Liver (tissue), 9 donors: ENCODE results near the gene PGAP6. TPM values are rescaled to one million over a fixed set of nuclear protein-coding genes. Genes with fewer than 3 reads are reported as not detected.

Source experiments
- DNase-seq: peaks from one replicate; pipeline ENCODE4 v3.0.0-alpha.2; 2017; ENCODE audit warnings: low spot score
- H3K27ac ChIP-seq, 2 donors: one replicate each; pipeline ENCODE4 v1.7.0; 2013; ENCODE audit warnings: inconsistent platforms in 2 of 2, low read length in 2 of 2, control low read depth in 1 of 2, low read depth in 1 of 2, mild to moderate bottlenecking in 1 of 2
- H3K27me3 ChIP-seq, 4 donors: one replicate each; pipeline versions ENCODE4 v1.6.1 to v1.7.0; 2013; ENCODE audit warnings: low read length in 3 of 4, inconsistent platforms in 1 of 4, mild to moderate bottlenecking in 1 of 4, moderate library complexity in 1 of 4; ENCODE audit not compliant: control insufficient read depth in 4 of 4, insufficient read depth in 4 of 4
- H3K36me3 ChIP-seq, 4 donors: one replicate each; pipeline versions ENCODE4 v1.6.1 to v1.7.0; 2013; ENCODE audit warnings: low read length in 3 of 4, mild to moderate bottlenecking in 3 of 4, low read depth in 1 of 4, moderate library complexity in 1 of 4; ENCODE audit not compliant: control insufficient read depth in 4 of 4, insufficient read depth in 3 of 4
- H3K4me1 ChIP-seq, 4 donors: one replicate each; pipeline versions ENCODE4 v1.6.1 to v1.7.0; 2013; ENCODE audit warnings: low read length in 3 of 4, mild to moderate bottlenecking in 3 of 4, moderate library complexity in 1 of 4; ENCODE audit not compliant: control insufficient read depth in 4 of 4, insufficient read depth in 4 of 4
- H3K4me3 ChIP-seq, 3 donors: one replicate each; pipeline versions ENCODE4 v1.6.1 to v1.7.0; 2013; ENCODE audit warnings: low read length in 3 of 3, control low read depth in 1 of 3, low read depth in 1 of 3, mild to moderate bottlenecking in 1 of 3
- H3K9ac ChIP-seq, 2 donors: one replicate each; pipeline ENCODE4 v1.7.0; 2013; ENCODE audit warnings: low read length in 2 of 2, mild to moderate bottlenecking in 2 of 2, moderate library complexity in 2 of 2, control low read depth in 1 of 2, low read depth in 1 of 2
- H3K9me3 ChIP-seq, 4 donors: one replicate each; pipeline versions ENCODE4 v1.6.1 to v1.7.0; 2013; ENCODE audit warnings: low read length in 3 of 4; ENCODE audit not compliant: control insufficient read depth in 4 of 4
- EGR1 ChIP-seq, 2 donors: IDR thresholded peaks; 2 replicates each; pipeline ENCODE4 v1.6.1; 2016 to 2018; ENCODE audit warnings: antibody characterized with exemption in 2 of 2, low read depth in 2 of 2
- FOXA2 ChIP-seq: IDR thresholded peaks from 2 replicates; pipeline ENCODE4 v1.6.1; 2016; ENCODE audit warnings: antibody characterized with exemption
- HNF4G ChIP-seq: IDR thresholded peaks from 2 replicates; pipeline ENCODE4 v1.6.1; 2016; ENCODE audit warnings: antibody characterized with exemption
- JUND ChIP-seq, 2 donors: IDR thresholded peaks; 2 replicates each; pipeline ENCODE4 v1.6.1; 2016; ENCODE audit warnings: antibody characterized with exemption in 2 of 2
- NR2F2 ChIP-seq: IDR thresholded peaks from 2 replicates; pipeline ENCODE4 v1.6.1; 2016; ENCODE audit warnings: antibody characterized with exemption
- RAD21 ChIP-seq, 2 donors: IDR thresholded peaks; 2 replicates each; pipeline ENCODE4 v1.6.1; 2016; ENCODE audit warnings: antibody characterized with exemption in 2 of 2, mild to moderate bottlenecking in 2 of 2
- RXRA ChIP-seq, 2 donors: IDR thresholded peaks; 2 replicates each; pipeline ENCODE4 v1.6.1; 2017 to 2018; ENCODE audit warnings: antibody characterized with exemption in 2 of 2, mild to moderate bottlenecking in 1 of 2
- SP1 ChIP-seq: IDR thresholded peaks from 2 replicates; pipeline ENCODE4 v1.6.1; 2018; ENCODE audit warnings: antibody characterized with exemption, mild to moderate bottlenecking
- TAF1 ChIP-seq: conservative IDR thresholded peaks from 2 replicates; pipeline ENCODE4 v1.6.1; 2016; ENCODE audit warnings: antibody characterized with exemption, mild to moderate bottlenecking
- YY1 ChIP-seq: IDR thresholded peaks from 2 replicates; pipeline ENCODE4 v1.6.1; 2016; ENCODE audit warnings: antibody characterized with exemption, mild to moderate bottlenecking
- WGBS: extraction: QIAGEN DNeasy Blood & Tissue Kit; methylation state at CpG from one replicate; pipeline ENCODE4 v1.1.7; 2013; 5-methylcytosine and 5-hydroxymethylcytosine counted together
- polyA plus RNA-seq, 2 donors: library from polyadenylated mRNA; stranded (reverse) in 1 of 2; unstranded in 1 of 2; fragments of 200-250 nt in 1 of 2; fragments of >200 nt in 1 of 2; fragmentation: Nextera tagmentation in 1 of 2; extraction: Ambion mirVana in 1 of 2; gene quantifications; one replicate each; pipeline versions ENCODE4 v1.2.1 to v1.2.3, GENCODE V29; 2013 to 2015
- total RNA-seq, 2 donors: library from RNA; depleted of rRNA; stranded (reverse); fragments of >200 nt; gene quantifications; one replicate each; pipeline ENCODE4 v1.2.3, GENCODE V29; 2014
- TF ChIP-seq, protein P1 (sequence below): fragments of 150-350 bp; IDR thresholded peaks from 2 replicates; pipeline ENCODE4 v1.5.1; 2017; ENCODE audit warnings: improper control_type of control experiment, low read depth, low read length; ENCODE audit not compliant: missing input control
- TF ChIP-seq, protein P2 (sequence below): IDR thresholded peaks from 2 replicates; pipeline ENCODE4 v1.6.1; 2016; ENCODE audit warnings: antibody characterized with exemption
- TF ChIP-seq, protein P3 (sequence below): IDR thresholded peaks from 2 replicates; pipeline ENCODE4 v1.6.1; 2016; ENCODE audit warnings: antibody characterized with exemption
- TF ChIP-seq, protein P4 (sequence below): IDR thresholded peaks from 2 replicates; pipeline ENCODE4 v1.6.1; 2016; ENCODE audit warnings: antibody characterized with exemption
- TF ChIP-seq, protein P5 (sequence below): IDR thresholded peaks from 2 replicates; pipeline ENCODE4 v1.6.1; 2016; ENCODE audit warnings: antibody characterized with exemption, mild to moderate bottlenecking
- donor health status: healthy.
- donor health status: healthy.
- donor health status: healthy.
- donor health status: healthy.
- donor health status: healthy.

Gene PGAP6
- total and polyA plus RNA-seq, 4 donors, result 18.9 to 50.5 (median 38.0) TPM

DNA sequence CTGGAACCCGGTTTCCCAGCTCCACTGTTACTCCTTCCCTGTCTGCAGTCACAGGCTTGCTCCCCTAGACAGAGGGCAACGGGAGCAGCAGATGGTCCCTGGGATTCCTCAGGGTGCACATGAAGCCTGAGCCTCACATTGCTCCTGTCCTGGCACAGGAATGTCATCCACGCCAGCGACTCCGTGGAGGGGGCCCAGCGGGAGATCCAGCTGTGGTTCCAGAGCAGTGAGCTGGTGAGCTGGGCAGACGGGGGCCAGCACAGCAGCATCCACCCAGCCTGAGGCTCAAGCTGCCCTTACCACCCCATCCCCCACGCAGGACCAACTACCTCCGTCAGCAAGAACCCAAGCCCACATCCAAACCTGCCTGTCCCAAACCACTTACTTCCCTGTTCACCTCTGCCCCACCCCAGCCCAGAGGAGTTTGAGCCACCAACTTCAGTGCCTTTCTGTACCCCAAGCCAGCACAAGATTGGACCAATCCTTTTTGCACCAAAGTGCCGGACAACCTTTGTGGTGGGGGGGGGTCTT is 18.3 kb upstream of the PGAP6 start:
- no peaks in the 10 kb centered on the region for H3K27me3 ChIP-seq
- peaks cover 8 to 46% (median 20%) of the 10 kb centered on the region in 4 donors for H3K4me1 ChIP-seq
- no peak for DNase-seq
- H3K9ac ChIP-seq, result peak overlapping the region in 1 of 2 donors; percentile 19
- 89% methylated on average over 10 of the region's 10 CpGs for WGBS
- H3K4me3 ChIP-seq, result no peak overlapping the region
- H3K36me3 ChIP-seq, result no peaks in the 10 kb centered on the region
- peak overlapping the region; percentile 68 to 93 for H3K27ac ChIP-seq
- TF ChIP-seq SP1, result no peak
- TF ChIP-seq, protein P1, sequence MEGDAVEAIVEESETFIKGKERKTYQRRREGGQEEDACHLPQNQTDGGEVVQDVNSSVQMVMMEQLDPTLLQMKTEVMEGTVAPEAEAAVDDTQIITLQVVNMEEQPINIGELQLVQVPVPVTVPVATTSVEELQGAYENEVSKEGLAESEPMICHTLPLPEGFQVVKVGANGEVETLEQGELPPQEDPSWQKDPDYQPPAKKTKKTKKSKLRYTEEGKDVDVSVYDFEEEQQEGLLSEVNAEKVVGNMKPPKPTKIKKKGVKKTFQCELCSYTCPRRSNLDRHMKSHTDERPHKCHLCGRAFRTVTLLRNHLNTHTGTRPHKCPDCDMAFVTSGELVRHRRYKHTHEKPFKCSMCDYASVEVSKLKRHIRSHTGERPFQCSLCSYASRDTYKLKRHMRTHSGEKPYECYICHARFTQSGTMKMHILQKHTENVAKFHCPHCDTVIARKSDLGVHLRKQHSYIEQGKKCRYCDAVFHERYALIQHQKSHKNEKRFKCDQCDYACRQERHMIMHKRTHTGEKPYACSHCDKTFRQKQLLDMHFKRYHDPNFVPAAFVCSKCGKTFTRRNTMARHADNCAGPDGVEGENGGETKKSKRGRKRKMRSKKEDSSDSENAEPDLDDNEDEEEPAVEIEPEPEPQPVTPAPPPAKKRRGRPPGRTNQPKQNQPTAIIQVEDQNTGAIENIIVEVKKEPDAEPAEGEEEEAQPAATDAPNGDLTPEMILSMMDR, result no peak
- no peak for TF ChIP-seq NR2F2
- TF ChIP-seq, protein P2, sequence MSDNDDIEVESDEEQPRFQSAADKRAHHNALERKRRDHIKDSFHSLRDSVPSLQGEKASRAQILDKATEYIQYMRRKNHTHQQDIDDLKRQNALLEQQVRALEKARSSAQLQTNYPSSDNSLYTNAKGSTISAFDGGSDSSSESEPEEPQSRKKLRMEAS, result no peak
- TF ChIP-seq RAD21 (IDR thresholded peaks at IDR 0.05), result no peak
- TF ChIP-seq EGR1 (IDR thresholded peaks at IDR 0.05; ENCODE audit: low read depth in 2 of 2), result no peak
- no peak for TF ChIP-seq JUND (IDR thresholded peaks at IDR 0.05)
- TF ChIP-seq, protein P3, sequence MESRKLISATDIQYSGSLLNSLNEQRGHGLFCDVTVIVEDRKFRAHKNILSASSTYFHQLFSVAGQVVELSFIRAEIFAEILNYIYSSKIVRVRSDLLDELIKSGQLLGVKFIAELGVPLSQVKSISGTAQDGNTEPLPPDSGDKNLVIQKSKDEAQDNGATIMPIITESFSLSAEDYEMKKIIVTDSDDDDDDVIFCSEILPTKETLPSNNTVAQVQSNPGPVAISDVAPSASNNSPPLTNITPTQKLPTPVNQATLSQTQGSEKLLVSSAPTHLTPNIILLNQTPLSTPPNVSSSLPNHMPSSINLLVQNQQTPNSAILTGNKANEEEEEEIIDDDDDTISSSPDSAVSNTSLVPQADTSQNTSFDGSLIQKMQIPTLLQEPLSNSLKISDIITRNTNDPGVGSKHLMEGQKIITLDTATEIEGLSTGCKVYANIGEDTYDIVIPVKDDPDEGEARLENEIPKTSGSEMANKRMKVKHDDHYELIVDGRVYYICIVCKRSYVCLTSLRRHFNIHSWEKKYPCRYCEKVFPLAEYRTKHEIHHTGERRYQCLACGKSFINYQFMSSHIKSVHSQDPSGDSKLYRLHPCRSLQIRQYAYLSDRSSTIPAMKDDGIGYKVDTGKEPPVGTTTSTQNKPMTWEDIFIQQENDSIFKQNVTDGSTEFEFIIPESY, result no peak
- no peak for TF ChIP-seq RXRA (IDR thresholded peaks at IDR 0.05)
- TF ChIP-seq, protein P4, sequence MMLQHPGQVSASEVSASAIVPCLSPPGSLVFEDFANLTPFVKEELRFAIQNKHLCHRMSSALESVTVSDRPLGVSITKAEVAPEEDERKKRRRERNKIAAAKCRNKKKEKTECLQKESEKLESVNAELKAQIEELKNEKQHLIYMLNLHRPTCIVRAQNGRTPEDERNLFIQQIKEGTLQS, result no peak
- no peak for TF ChIP-seq TAF1
- no peak for TF ChIP-seq FOXA2
- TF ChIP-seq YY1, result no peak
- TF ChIP-seq, protein P5, sequence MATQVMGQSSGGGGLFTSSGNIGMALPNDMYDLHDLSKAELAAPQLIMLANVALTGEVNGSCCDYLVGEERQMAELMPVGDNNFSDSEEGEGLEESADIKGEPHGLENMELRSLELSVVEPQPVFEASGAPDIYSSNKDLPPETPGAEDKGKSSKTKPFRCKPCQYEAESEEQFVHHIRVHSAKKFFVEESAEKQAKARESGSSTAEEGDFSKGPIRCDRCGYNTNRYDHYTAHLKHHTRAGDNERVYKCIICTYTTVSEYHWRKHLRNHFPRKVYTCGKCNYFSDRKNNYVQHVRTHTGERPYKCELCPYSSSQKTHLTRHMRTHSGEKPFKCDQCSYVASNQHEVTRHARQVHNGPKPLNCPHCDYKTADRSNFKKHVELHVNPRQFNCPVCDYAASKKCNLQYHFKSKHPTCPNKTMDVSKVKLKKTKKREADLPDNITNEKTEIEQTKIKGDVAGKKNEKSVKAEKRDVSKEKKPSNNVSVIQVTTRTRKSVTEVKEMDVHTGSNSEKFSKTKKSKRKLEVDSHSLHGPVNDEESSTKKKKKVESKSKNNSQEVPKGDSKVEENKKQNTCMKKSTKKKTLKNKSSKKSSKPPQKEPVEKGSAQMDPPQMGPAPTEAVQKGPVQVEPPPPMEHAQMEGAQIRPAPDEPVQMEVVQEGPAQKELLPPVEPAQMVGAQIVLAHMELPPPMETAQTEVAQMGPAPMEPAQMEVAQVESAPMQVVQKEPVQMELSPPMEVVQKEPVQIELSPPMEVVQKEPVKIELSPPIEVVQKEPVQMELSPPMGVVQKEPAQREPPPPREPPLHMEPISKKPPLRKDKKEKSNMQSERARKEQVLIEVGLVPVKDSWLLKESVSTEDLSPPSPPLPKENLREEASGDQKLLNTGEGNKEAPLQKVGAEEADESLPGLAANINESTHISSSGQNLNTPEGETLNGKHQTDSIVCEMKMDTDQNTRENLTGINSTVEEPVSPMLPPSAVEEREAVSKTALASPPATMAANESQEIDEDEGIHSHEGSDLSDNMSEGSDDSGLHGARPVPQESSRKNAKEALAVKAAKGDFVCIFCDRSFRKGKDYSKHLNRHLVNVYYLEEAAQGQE, result no peak
- no peak for TF ChIP-seq HNF4G
- H3K9me3 ChIP-seq, result no peaks in the 10 kb centered on the region
